T-cell (primary cell): ENCODE data around the gene RAB6B. TPM values are rescaled to one million over a fixed set of nuclear protein-coding genes. Genes with fewer than 3 reads are reported as not detected.

ENCODE experiments used
- ATAC-seq, 4 experiments: fragments of 200-7000 bp in 3 of 4; fragments of 150-1000 bp in 1 of 4; cut with Tn5 transposase; replicated peaks in 1 of 4; 1 replicate in 3 of 4; 2 replicates in 1 of 4; pipeline ENCODE4 v1.10.0; 2021; ENCODE audit warnings: moderate library complexity in 3 of 4, mild to moderate bottlenecking in 2 of 4, moderate number of reproducible peaks in 1 of 4
- CTCF ChIA-PET, 2 donors: fragments of 300-600 bp; sonication (Branson Sonifier 250); formaldehyde crosslinking; loops; one replicate each; lab custom pipeline; 2022; ENCODE audit warnings: antibody characterized with exemption in 2 of 2; lab: Charles Lee
- POLR2A ChIA-PET, 2 donors: fragments of 300-600 bp; sonication (Branson Sonifier 250); formaldehyde crosslinking; loops; one replicate each; lab custom pipeline; 2022; ENCODE audit warnings: antibody characterized with exemption in 2 of 2; lab: Charles Lee
- DNase-seq, 35 experiments: peaks; one replicate each; pipeline versions ENCODE4 v3.0.0 to v3.0.0-alpha.2; 2013 to 2023
- H3K27ac ChIP-seq: one replicate; pipeline ENCODE4 v1.5.1; 2013; ENCODE audit warnings: low read length
- H3K27me3 ChIP-seq, 2 experiments: replicated peaks in 1 of 2; 1 replicate in 1 of 2; 2 replicates in 1 of 2; pipeline versions ENCODE4 v1.6.1 to v1.7.0; 2013; ENCODE audit warnings: low read length in 1 of 2, mixed read lengths in 1 of 2; ENCODE audit not compliant: control insufficient read depth in 2 of 2, insufficient read depth in 2 of 2; ENCODE audit errors: extremely low read depth in 1 of 2
- H3K36me3 ChIP-seq, 2 donors: 1 replicate in 1 of 2; 2 replicates in 1 of 2; pipeline versions ENCODE4 v1.6.1 to v1.7.0; 2013; ENCODE audit warnings: low read length in 1 of 2; ENCODE audit not compliant: control insufficient read depth in 2 of 2, insufficient read depth in 1 of 2; ENCODE audit errors: extremely low read depth in 1 of 2
- H3K4me1 ChIP-seq, 2 experiments: 1 replicate in 1 of 2; 2 replicates in 1 of 2; pipeline versions ENCODE4 v1.6.1 to v1.7.0; 2013; ENCODE audit warnings: low read length in 2 of 2, mixed read lengths in 1 of 2; ENCODE audit not compliant: insufficient read depth in 2 of 2, control insufficient read depth in 1 of 2; ENCODE audit errors: extremely low read depth in 1 of 2
- H3K4me3 ChIP-seq, 2 donors: 1 replicate in 1 of 2; 2 replicates in 1 of 2; pipeline versions ENCODE4 v1.5.1 to v1.7.0; 2013; ENCODE audit warnings: mild to moderate bottlenecking in 2 of 2, low read length in 1 of 2, moderate library complexity in 1 of 2; ENCODE audit not compliant: control insufficient read depth in 1 of 2; ENCODE audit errors: extremely low read depth in 1 of 2
- H3K9me3 ChIP-seq: 2 replicates; pipeline ENCODE4 v1.7.0; 2013
- H3K27ac Mint-ChIP-seq, 2 donors: one replicate each; pipeline ENCODE4 v1.8.0; 2020 to 2021; ENCODE audit warnings: mild to moderate bottlenecking in 2 of 2, mixed read lengths in 2 of 2
- H3K27me3 Mint-ChIP-seq, 2 donors: one replicate each; pipeline ENCODE4 v1.8.0; 2021 to 2022; ENCODE audit warnings: mixed read lengths in 2 of 2
- H3K36me3 Mint-ChIP-seq: one replicate; pipeline ENCODE4 v1.8.0; 2021; ENCODE audit warnings: mixed read lengths
- H3K4me1 Mint-ChIP-seq, 3 donors: one replicate each; pipeline ENCODE4 v1.8.0; 2020 to 2022; ENCODE audit warnings: mixed read lengths in 3 of 3, mild to moderate bottlenecking in 1 of 3
- H3K4me3 Mint-ChIP-seq, 3 donors: one replicate each; pipeline ENCODE4 v1.8.0; 2020 to 2022; ENCODE audit warnings: mild to moderate bottlenecking in 3 of 3, mixed read lengths in 3 of 3, moderate library complexity in 3 of 3
- H3K9me3 Mint-ChIP-seq, 3 donors: one replicate each; pipeline ENCODE4 v1.8.0; 2020 to 2022; ENCODE audit warnings: mixed read lengths in 3 of 3
- WGBS: methylation state at CpG from one replicate; pipeline ENCODE4 v1.1.5; 2013; ENCODE audit warnings: missing lambda C conversion rate; ENCODE audit not compliant: insufficient coverage; 5-methylcytosine and 5-hydroxymethylcytosine counted together
- total RNA-seq, 35 experiments: library from RNA in 6 of 35; stranded (reverse) in 6 of 35; fragments of 120-200 nt in 1 of 35; gene quantifications; one replicate each; pipeline versions ENCODE4 v1.2.1 to v1.2.4 and lab custom pipeline; 2013 to 2026

Gene RAB6B
- total RNA-seq, 5 donors from 2014 or later (not counting 1 experiment from before 2014, with no cell fraction given), result 0.23 to 2.4 (median 0.76) TPM

DNA sequence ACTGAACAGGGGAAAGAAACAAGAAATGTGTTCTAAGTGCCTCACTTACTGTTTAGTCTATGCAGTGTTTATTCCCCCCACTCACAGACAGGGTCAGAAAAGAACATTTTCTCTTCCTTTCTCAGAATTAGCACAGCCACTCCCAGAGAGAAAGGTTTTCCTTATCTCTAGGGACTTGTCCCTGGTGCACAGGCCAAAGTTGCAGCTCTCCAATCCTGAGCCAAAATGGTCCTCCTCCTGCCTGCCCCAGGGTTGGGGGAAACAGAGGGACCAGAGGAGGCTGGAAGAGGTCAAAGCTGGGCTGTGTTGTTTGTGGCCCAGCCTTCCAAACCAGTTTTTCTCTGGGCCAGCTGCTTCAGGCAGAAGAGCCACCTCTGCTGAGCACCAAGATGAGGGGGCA lies 12.0 kb downstream of the RAB6B start:
- no peak overlapping the region for H3K27ac Mint-ChIP-seq
- peaks cover 2 to 5% (median 2%) of the 10 kb centered on the region in 3 donors for H3K9me3 Mint-ChIP-seq
- Histone ChIP-seq H3K27ac (peak overlapping the region; percentile 72), H3K36me3 (no peaks in the 10 kb centered on the region), H3K4me3 (no peak overlapping the region), H3K4me1 (peaks cover 0 to 22% of the 10 kb centered on the region in 2 experiments), H3K27me3 (peaks cover 0 to 16% of the 10 kb centered on the region in 2 experiments), H3K9me3 (no peaks in the 10 kb centered on the region)
- H3K4me1 Mint-ChIP-seq, result peaks cover 8 to 31% (median 16%) of the 10 kb centered on the region in 3 donors
- H3K4me3 Mint-ChIP-seq, result no peak overlapping the region
- no peaks in the 10 kb centered on the region for H3K36me3 Mint-ChIP-seq
- peaks cover 4 to 9% of the 10 kb centered on the region in 2 donors for H3K27me3 Mint-ChIP-seq
- POLR2A ChIA-PET, result no interaction called here
- CTCF ChIA-PET, result no interaction called here
- ATAC-seq (no peak), DNase-seq (peak in 1 of 35 experiments; percentile 4)

DNA sequence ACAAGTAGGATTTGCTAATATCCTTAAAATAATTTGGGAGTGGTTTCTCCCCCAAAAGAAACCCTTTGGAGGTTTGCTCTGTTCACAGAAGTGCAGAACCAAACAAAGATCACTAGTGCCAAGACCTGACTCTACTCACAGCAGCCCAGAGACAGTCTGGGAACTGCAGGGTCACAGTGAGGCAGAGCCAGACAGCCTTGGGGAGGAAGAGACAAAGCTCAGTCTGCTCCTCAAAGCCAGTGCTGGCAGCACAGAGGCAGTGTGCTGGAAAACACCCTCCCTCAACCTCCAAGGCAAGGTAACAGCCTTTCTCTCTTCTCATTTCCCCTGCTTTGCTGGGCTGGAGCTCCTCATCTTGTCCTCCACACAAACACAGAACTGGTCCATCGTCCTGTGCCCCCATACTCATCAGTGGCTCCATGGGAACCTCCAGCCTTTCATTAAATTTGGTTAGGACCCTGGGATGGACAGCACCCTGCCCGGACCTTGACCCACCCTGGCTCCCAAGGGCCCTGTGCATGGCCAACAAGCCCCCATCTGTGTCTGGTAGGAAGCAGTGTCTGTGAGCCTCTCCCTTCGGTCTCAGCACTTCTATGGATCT lies 12.6 kb downstream of the RAB6B start:
- no peaks in the 10 kb centered on the region for H3K36me3 Mint-ChIP-seq
- peak overlapping the region; percentile 72 for H3K27ac ChIP-seq
- ATAC-seq, result no peak
- peak in 1 of 35 experiments; percentile 17 for DNase-seq
- H3K4me3 ChIP-seq, result no peak overlapping the region
- H3K4me3 Mint-ChIP-seq, result no peak overlapping the region
- H3K27ac Mint-ChIP-seq, result no peak overlapping the region
- CTCF ChIA-PET, result no interaction called here
- peaks cover 8 to 31% (median 16%) of the 10 kb centered on the region in 3 donors for H3K4me1 Mint-ChIP-seq
- peaks cover 7 to 10% (median 8%) of the 10 kb centered on the region in 3 donors for H3K9me3 Mint-ChIP-seq
- POLR2A ChIA-PET, result no interaction called here
- H3K4me1 ChIP-seq, result peaks cover 0 to 22% of the 10 kb centered on the region in 2 experiments
- WGBS, result 40% methylated on average over 1 of the region's 3 CpGs
- peaks cover 0 to 16% of the 10 kb centered on the region in 2 experiments for H3K27me3 ChIP-seq
- peaks cover 4 to 9% of the 10 kb centered on the region in 2 donors for H3K27me3 Mint-ChIP-seq
- H3K9me3 ChIP-seq, result no peaks in the 10 kb centered on the region
- no peaks in the 10 kb centered on the region for H3K36me3 ChIP-seq

- Histone ChIP-seq H3K27me3 (peaks cover 0 to 13% of the 10 kb centered on the region in 2 experiments), H3K4me3 (no peak overlapping the region), H3K36me3 (no peaks in the 10 kb centered on the region), H3K9me3 (no peaks in the 10 kb centered on the region), H3K4me1 (peaks cover 0 to 22% of the 10 kb centered on the region in 2 experiments), H3K27ac (peak overlapping the region; percentile 72)
- ATAC-seq (peak; percentile 30 to 63 (median 38)), DNase-seq (peak in 2 of 35 experiments; percentile 17 to 20)
- Mint-ChIP-seq H3K4me1 (peaks cover 8 to 31% (median 16%) of the 10 kb centered on the region in 3 donors), H3K36me3 (no peaks in the 10 kb centered on the region), H3K9me3 (peaks cover 10 to 18% (median 12%) of the 10 kb centered on the region in 3 donors), H3K27ac (peak overlapping the region in 1 of 2 donors; percentile 56), H3K4me3 (no peak overlapping the region), H3K27me3 (peaks cover 4 to 9% of the 10 kb centered on the region in 2 donors)
- WGBS, result 60% methylated on average over 4 of the region's 5 CpGs
- POLR2A ChIA-PET, result no interaction called here
- CTCF ChIA-PET, result no interaction called here
Measured at GRCh38 chr3:133881939-133882825, 13.5 kb downstream of the RAB6B start.

DNA sequence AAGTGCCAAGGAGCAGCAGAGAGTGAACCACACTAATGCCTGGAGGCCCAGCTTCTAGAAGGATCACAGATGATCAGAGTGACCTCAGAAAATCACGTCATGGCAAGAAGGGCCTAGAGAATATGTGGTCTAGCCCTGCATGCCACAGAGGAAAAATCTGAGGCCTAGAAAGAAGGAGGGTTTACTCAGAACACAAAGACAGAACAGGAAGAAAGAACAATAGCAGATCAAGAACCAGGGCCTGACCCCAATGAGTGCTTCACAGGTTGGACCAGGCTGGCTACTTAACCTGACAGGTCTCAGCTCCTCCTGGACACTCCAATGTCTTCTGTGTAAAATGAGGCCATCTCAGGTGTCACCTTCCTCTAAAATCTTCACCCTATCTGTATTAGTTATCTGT lies 14.2 kb downstream of the RAB6B start:
- WGBS, result 67% methylated on average over 1 of the region's 1 CpG
- no peak overlapping the region for H3K4me3 ChIP-seq
- Mint-ChIP-seq H3K27me3 (peaks cover 4 to 9% of the 10 kb centered on the region in 2 donors), H3K9me3 (peaks cover 12 to 22% (median 16%) of the 10 kb centered on the region in 3 donors), H3K27ac (peak overlapping the region in 1 of 2 donors; percentile 24), H3K4me1 (peaks cover 8 to 31% (median 16%) of the 10 kb centered on the region in 3 donors), H3K36me3 (no peaks in the 10 kb centered on the region), H3K4me3 (no peak overlapping the region)
- ChIA-PET POLR2A (no interaction called here), CTCF (no interaction called here)
- peaks cover 0 to 12% of the 10 kb centered on the region in 2 experiments for H3K27me3 ChIP-seq
- H3K36me3 ChIP-seq, result no peaks in the 10 kb centered on the region
- H3K4me1 ChIP-seq, result peaks cover 0 to 22% of the 10 kb centered on the region in 2 experiments
- H3K9me3 ChIP-seq, result no peaks in the 10 kb centered on the region
- ATAC-seq, result no peak
- peak overlapping the region; percentile 72 for H3K27ac ChIP-seq
- no peak for DNase-seq

DNA sequence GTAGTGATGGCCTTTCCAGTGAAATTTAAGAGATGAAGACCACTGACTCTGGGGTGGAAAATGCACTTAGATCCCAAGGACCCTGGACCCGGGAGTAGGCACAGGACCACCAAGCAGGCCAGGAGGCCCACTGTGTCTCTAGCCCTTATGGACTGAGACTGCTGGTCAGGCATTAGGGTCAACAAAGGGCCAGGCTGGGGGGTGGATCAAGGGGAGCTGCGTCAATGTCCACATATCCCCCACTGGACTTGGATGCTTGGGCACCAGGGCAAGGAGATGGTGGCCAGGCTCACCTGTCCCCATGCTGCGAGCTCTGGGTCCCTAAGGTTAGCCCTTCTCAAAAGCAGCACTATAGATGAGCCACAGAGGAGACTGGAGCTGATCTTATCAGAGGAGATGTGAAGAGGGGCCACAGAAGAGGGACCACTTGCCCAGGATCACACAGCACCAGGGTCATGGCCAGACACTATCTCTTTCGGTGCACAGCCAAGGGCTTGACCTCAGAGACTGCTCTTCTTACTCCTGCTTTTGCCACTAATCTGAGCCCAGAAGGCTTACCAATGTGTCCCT lies 14.7 kb downstream of the RAB6B start:
- Mint-ChIP-seq H3K4me3 (no peak overlapping the region), H3K9me3 (peaks cover 12 to 22% (median 20%) of the 10 kb centered on the region in 3 donors), H3K27ac (peak overlapping the region in 1 of 2 donors; percentile 24)

DNA sequence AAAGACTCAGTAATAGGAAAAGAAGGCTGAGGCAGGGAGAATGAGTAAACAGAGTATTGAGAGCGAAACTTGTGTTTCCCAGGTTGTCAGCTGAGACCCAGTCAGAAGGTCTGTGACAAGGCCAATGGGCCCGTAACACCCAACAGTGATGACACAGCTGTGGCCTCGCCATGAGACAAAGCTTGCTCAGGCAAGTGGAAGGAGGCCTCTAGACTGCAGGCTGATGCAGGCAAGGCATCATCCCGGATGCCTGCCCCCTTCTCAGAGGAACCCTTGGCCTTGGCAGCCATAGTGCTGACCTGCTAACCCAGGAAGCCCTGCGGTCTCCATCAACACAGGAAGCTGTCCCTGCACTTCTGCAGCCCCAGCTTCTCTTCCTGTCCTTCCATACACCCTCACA lies 15.4 kb downstream of the RAB6B start:
- H3K4me3 Mint-ChIP-seq, result no peak overlapping the region
- peaks cover 4 to 5% of the 10 kb centered on the region in 2 donors for H3K27me3 Mint-ChIP-seq
- Histone ChIP-seq H3K4me1 (peaks cover 0 to 22% of the 10 kb centered on the region in 2 experiments), H3K27ac (peak overlapping the region; percentile 72), H3K27me3 (peaks cover 0 to 6% of the 10 kb centered on the region in 2 experiments), H3K9me3 (no peaks in the 10 kb centered on the region), H3K36me3 (no peaks in the 10 kb centered on the region), H3K4me3 (no peak overlapping the region)
- no peak overlapping the region for H3K27ac Mint-ChIP-seq
- ATAC-seq (peak in 1 of 4 experiments; percentile 36), DNase-seq (no peak)
- 75% methylated on average over 5 of the region's 5 CpGs for whole genome bisulfite sequencing
- no peaks in the 10 kb centered on the region for H3K36me3 Mint-ChIP-seq
- POLR2A ChIA-PET, result no interaction called here
- peaks cover 8 to 31% (median 16%) of the 10 kb centered on the region in 3 donors for H3K4me1 Mint-ChIP-seq
- H3K9me3 Mint-ChIP-seq, result peaks cover 12 to 22% (median 20%) of the 10 kb centered on the region in 3 donors
- CTCF ChIA-PET, result no interaction called here

More for the DNA sequence above, 14.7 kb downstream of the RAB6B start:
- H3K36me3 Mint-ChIP-seq, result no peaks in the 10 kb centered on the region
- ATAC-seq (no peak), DNase-seq (no peak)
- POLR2A ChIA-PET, result no interaction called here
- Histone ChIP-seq H3K4me1 (peaks cover 0 to 22% of the 10 kb centered on the region in 2 experiments), H3K27me3 (peaks cover 0 to 10% of the 10 kb centered on the region in 2 experiments), H3K9me3 (no peaks in the 10 kb centered on the region), H3K36me3 (no peaks in the 10 kb centered on the region), H3K4me3 (no peak overlapping the region), H3K27ac (peak overlapping the region; percentile 72)
- H3K27me3 Mint-ChIP-seq, result peaks cover 4 to 7% of the 10 kb centered on the region in 2 donors
- 95% methylated on average over 2 of the region's 4 CpGs for WGBS
- peaks cover 8 to 31% (median 16%) of the 10 kb centered on the region in 3 donors for H3K4me1 Mint-ChIP-seq
- CTCF ChIA-PET, result no interaction called here
